GM18511 (cell line): Measurements from ENCODE around the gene TMEM62.
A peak's percentile ranks its signal among the peaks of the same experiment; 100 is the strongest.
"Not testable (repeated sequence)": the region's sequence is repeated elsewhere in the genome, so short reads cannot be mapped to it uniquely, and the experiment has no call there.

Source experiments
- ATAC-seq: cut with Tn5 transposase; IDR thresholded peaks from one replicate; pipeline ENCODE4 v1.9.1; 2021; ENCODE audit warnings: mild to moderate bottlenecking, moderate library complexity; ENCODE audit not compliant: unreplicated experiment

TMEM62 gene

GRCh38 chr15:43118829-43119228 lies 14.6 kb upstream of the TMEM62 start:
- ATAC-seq = peak; percentile 61

GRCh38 chr15:43121863-43122262 lies 11.5 kb upstream of the TMEM62 start:
- ATAC-seq = no peak

GRCh38 chr15:43125100-43125661 lies 8.2 kb upstream of the TMEM62 start:
- no peak for ATAC-seq

DNA sequence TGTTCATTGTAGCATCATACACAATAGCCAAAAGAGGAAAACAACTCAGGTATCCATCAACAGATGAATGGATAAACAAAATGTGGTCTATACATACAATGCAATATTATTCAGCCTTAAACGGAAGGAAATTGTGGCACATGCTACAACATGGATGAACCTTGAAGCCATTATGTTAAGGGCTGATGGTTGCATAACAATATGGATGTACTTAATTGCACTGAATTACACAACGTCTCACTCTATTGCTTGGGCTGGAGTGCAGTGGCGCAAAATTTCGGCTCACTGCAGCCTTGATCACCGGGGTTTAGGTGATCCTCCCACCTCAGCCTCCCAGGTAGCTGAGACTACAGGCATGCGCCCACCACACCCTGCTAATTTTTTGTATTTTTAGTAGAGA lies 7.0 kb upstream of the TMEM62 start:
- ATAC-seq = no peak

DNA sequence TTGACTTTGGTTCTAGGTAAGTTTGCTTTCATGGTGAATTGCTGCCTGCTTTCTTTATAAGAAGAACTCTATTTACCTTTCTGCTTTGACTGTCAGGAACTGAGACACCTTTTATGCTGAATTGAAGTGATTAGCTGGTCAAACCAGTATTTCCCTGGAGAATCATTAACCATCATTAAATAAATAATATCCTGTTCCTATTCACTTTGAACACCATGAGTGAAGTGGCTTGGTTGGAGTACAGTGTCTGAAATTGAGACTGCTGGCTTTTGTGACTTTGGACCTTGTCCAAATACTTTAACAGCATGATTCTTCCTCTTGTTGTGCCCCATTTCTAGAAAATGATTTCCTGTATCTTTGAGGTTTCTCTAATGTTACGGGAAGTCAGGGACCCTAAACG lies 5.6 kb upstream of the TMEM62 start:
- ATAC-seq = no peak

- ATAC-seq = not testable (repeated sequence)
These were observed 5.0 kb upstream of the TMEM62 start for GRCh38 chr15:43128174-43128979.

GRCh38 chr15:43128980-43129335 lies 4.4 kb upstream of the TMEM62 start:
- ATAC-seq = no peak

DNA sequence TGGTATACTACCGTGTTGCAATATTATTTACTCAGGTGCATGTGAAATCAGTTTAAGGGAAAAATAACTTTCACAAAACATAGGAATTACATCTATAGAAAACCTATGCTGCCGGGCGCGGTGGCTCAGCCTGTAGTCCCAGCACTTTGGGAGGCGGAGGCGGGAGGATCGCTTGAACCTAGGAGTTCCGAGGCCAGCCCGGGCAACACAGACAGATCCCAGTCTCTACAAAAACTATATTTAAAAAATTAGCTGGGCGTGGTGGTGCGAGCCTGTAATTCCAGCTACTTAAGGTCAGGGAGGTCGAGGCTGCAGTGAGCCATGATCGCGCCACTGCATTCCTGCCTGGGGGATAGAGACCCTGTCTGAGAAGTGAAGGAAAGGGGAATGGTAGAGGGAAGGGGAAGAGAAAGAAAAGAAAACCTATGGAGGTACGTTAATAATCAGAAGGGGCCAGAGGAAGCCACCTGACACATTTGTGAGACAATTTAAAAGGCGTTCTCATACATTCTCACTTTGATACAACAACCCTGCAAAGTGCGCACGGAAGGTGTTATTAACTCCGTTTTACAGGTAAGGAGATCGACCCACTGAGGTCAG lies 456 bp upstream of the TMEM62 start:
- no peak for ATAC-seq

DNA sequence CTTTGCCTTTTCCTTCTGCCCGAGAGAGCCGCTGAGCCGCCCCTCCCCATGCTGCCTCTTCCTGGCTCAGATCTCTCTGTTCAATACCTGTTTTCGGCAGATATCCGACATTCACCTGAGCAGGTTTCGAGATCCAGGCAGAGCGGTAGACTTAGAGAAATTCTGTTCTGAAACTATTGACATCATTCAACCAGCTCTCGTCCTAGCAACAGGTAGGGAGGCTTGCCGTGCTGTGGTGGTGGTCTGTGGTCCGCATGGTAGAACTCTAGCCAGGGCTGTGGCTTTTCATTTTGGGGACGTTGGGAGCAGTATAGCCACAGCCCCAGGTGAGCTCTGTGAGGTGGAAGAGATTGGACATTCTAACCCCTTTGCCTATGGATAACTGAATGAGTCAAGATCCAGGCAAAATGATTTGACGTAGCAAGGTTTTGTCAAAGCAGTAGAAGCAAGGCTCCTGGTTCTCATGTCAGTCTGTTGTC lies 810 bp downstream of the TMEM62 start:
- peak; percentile 24 for ATAC-seq

GRCh38 chr15:43135351-43135750 lies 2.0 kb downstream of the TMEM62 start:
- no peak for ATAC-seq

DNA sequence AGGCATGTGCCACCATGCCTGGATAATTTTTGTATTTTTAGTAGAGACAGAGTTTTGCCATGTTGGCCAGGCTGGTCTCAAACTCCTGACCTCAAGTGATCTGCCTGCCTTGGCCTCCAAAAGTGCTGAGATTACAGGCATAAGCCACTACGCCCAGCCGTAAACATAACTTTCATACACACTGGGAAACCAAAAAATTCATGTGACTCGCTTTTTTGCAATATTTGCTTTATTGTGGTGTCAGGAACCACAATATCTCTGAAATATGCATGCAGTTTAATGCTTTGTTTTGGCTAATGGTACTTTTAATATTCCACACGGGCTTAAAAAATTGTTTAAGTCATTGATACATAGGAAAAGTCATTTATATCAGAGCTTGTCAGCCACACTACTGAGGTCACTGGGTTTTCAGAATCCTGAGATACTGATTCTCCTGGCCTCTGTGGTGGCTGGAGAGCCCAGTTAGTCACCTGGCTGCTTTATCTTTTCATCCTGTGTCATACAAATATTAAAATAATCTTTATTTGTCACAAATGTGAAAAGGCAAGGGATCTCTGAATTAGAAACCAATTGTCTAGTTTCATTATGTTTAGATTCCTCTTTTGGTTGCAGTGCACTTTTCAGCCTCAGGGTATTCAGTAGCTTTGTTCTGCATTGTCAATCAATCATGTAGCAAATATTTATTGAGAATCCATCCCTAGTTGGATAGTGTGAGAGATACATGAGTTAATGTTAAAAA lies 10.0 kb downstream of the TMEM62 start:
- no peak for ATAC-seq

DNA sequence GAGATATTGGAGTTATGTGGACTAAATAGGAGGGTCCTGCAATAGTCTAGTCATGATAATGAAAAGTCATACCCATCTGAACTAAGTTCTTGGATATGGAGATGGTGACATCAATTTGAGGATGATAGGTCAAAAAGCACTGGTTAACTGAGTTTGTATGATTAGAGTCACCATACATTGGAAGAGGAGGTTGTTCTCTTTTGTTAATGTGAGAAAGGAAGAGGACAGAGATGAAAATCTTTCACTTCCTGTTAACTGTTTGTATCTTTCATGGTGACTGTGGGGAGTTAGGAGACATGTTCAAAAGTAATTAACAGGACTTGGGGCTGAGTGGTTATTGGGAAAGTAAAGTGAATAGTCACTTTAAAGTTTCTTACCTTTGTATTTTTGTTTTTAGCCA lies 11.1 kb downstream of the TMEM62 start:
- ATAC-seq = no peak

DNA sequence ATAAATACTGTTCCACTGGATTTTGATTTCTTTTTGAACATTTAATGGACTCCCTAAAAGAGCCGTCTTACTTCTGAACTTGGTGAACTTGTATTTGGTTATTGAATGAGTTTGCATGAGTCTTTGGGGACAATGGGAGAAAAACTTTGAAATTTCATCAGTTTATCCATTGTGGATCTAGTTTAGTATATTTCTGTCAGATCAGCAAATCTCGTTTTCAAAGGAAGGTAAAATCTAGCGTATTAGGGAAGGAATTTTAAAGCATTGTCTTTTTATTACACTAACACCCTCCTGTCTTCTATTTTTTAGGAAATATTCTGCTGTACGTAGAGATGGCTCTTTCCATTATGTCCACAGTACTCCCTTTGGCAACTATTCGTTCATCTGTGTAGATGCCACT lies 12.8 kb downstream of the TMEM62 start:
- no peak for ATAC-seq

- no peak for ATAC-seq
These were observed 17.0 kb downstream of the TMEM62 start for GRCh38 chr15:43150191-43150929.

GRCh38 chr15:43151688-43152087 lies 18.3 kb downstream of the TMEM62 start:
- ATAC-seq = no peak

DNA sequence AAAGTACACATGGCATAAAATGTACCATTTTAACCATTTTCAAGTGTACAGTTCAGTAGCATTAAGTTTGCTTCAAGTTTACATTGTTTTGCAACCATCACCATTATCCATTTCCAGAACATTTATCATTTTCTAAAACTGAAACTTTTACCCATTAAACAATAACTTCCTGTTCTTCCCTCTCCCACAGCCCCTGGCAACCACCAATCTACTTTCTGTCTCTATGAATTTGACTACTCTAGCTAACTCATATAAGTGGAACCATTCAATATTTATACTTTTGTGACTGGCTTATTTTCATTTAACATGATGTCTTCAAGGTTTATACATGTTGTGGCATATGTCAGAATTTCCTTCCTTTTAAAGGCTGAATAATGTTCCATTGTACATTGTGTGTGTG lies 19.9 kb downstream of the TMEM62 start:
- no peak for ATAC-seq

DNA sequence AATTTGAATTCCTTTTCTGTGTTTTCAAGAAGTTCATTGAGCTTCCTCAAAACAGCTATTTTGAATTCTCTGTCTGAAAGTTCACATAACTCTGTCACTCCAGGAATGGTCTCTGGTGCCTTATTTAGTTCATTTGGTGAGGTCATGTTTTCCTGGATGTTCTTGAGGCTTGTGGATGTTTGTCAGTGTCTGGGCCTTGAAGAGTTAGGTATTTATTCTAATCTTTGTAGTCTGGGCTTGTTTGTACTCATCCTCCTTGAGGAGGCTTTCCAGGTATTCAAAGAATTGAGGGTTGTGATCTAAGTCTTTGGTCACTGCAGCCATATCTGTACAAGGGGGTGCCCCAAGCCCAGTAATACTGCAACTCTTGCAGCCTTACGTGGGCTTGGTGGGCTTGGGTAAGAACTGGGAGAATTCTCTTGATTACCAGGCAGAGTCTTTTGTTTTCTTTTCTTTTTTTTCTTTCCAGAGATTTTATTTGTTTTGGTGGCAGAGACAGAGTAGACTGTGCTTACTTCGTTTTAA lies 32.5 kb downstream of the TMEM62 start:
- ATAC-seq = no peak

GRCh38 chr15:43167261-43167660 lies 33.9 kb downstream of the TMEM62 start:
- not testable (repeated sequence) for ATAC-seq

DNA sequence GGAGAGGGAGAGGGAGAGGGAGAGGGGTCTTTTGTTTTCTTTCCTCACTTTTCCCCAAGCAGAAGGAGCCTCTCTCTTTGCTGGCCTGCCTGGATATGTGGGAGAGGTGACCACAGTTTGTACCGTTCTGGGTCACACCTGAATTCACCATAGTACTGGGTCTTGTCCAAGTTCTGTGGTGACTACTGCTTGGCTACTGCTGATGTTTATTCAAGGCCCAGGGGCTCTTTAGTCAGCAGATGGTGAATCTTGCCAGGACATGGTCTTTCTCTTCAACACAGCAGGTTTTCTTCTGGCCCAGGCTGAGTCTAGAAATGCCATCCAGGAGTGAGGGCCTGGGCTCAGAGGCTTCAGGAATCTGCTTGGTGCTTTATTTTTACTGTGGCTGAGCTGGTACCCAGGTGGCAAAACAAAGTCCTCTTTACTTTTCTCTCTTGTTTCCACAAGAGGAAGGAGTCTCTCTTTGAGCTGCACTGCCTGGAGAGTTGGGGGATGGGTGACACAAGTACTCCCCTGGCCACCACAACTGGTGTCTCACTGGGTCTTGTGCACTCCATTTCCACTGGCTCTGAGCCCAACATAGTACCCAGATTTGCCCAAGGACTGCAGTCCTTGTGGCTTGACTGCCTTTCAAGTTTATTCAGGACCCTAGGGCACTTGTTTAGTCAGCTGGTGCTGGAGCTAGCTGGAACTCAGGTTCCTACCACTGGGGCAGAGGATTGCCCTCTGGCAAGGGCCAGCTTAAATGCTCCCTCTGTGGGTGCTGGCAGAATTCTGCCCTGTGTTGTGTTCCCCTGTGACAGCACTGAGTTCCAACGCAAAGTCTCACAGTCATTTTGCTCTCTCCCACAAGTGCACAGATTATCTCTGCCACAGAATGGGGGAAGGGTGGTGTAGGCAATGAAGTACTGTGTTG lies 35.1 kb downstream of the TMEM62 start:
- ATAC-seq = no peak

DNA sequence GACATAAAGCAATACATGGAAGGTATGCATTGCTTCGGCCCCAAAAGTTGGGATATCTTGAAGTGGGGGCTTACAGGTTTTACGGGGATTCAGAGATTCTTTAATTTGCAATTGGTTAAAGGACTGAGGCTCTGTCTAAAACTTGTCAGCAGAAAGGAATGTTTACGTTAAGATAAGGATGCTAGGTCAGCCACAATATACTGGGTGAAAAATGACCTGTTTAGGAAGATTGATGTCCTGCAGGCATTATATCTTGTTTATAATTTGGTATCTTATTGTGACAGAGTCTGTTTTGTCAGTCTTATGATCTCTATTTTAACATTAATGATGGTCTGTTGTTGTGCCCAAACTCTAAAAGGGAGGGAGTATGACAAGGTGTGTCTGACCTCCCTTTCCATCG lies 36.5 kb downstream of the TMEM62 start:
- no peak for ATAC-seq
